BLaER1 treated with 17β-estradiol and CSF1 and Interleukin-3, amounts not matched to agents 10 nM and 100 nM (cell line): ENCODE results near the gene PNPLA7.
"Not testable (repeated sequence)": the region's sequence is repeated elsewhere in the genome, so short reads cannot be mapped to it uniquely, and the experiment has no call there.

Source experiments
- H3K27ac ChIP-seq, 11 experiments: shearing (Covaris generic); formaldehyde crosslinking; 2 replicates each; pipeline ENCODE4 v1.8.1; 2022
- H3K27me3 ChIP-seq, 11 experiments: shearing (Covaris generic); formaldehyde crosslinking; 2 replicates each; pipeline ENCODE4 v1.8.1; 2022
- H3K36me3 ChIP-seq, 11 experiments: shearing (Covaris generic); formaldehyde crosslinking; 2 replicates each; pipeline ENCODE4 v1.8.1; 2022
- H3K4me1 ChIP-seq, 10 experiments: shearing (Covaris generic); formaldehyde crosslinking; 2 replicates each; pipeline ENCODE4 v1.8.1; 2022
- H3K4me2 ChIP-seq, 11 experiments: shearing (Covaris generic); formaldehyde crosslinking; 2 replicates each; pipeline ENCODE4 v1.8.1; 2022
- H3K4me3 ChIP-seq, 10 experiments: shearing (Covaris generic); formaldehyde crosslinking; 2 replicates each; pipeline ENCODE4 v1.8.1; 2022
- H3K9ac ChIP-seq, 11 experiments: shearing (Covaris generic); formaldehyde crosslinking; 2 replicates each; pipeline ENCODE4 v1.8.1; 2022
- H3K9me3 ChIP-seq, 11 experiments: shearing (Covaris generic); formaldehyde crosslinking; replicated peaks in 1 of 11; 2 replicates each; pipeline ENCODE4 v1.8.1; 2022
- H4K20me1 ChIP-seq, 11 experiments: shearing (Covaris generic); formaldehyde crosslinking; 2 replicates each; pipeline ENCODE4 v1.8.1; 2022
- Cebpa-rat ChIP-seq, 11 experiments: shearing (Covaris generic); IDR thresholded peaks; 2 replicates each; pipeline ENCODE4 v1.8.1; 2022

PNPLA7 gene

GRCh38 chr9:137412431-137412830 is 137.8 kb downstream of the PNPLA7 start:
- no peaks in the 10 kb centered on the region for H3K9me3 ChIP-seq
- H3K27ac ChIP-seq = peak overlapping the region in 10 of 11 experiments; percentile 47 to 76 (median 68); a peak in 21 of 22 replicates
- TF ChIP-seq Cebpa-rat (IDR thresholded peaks at IDR 0.05) = no peak
- peaks cover 0 to 7% (median 0%) of the 10 kb centered on the region in 11 experiments; a peak in 1 of 22 replicates for H3K36me3 ChIP-seq
- peaks cover 0 to 24% (median 17%) of the 10 kb centered on the region in 11 experiments; a peak in 18 of 22 replicates for H3K27me3 ChIP-seq
- H3K4me2 ChIP-seq = peak overlapping the region; percentile 83 to 100 (median 97)
- H4K20me1 ChIP-seq = peaks cover 9 to 79% (median 49%) of the 10 kb centered on the region in 11 experiments; a peak in 20 of 22 replicates
- peak overlapping the region in 10 of 11 experiments; percentile 26 to 66 (median 58); a peak in 11 of 22 replicates for H3K9ac ChIP-seq
- no peak overlapping the region; a peak in 1 of 20 replicates for H3K4me3 ChIP-seq
- H3K4me1 ChIP-seq = peaks cover 88 to 100% (median 98%) of the 10 kb centered on the region in 10 experiments

DNA sequence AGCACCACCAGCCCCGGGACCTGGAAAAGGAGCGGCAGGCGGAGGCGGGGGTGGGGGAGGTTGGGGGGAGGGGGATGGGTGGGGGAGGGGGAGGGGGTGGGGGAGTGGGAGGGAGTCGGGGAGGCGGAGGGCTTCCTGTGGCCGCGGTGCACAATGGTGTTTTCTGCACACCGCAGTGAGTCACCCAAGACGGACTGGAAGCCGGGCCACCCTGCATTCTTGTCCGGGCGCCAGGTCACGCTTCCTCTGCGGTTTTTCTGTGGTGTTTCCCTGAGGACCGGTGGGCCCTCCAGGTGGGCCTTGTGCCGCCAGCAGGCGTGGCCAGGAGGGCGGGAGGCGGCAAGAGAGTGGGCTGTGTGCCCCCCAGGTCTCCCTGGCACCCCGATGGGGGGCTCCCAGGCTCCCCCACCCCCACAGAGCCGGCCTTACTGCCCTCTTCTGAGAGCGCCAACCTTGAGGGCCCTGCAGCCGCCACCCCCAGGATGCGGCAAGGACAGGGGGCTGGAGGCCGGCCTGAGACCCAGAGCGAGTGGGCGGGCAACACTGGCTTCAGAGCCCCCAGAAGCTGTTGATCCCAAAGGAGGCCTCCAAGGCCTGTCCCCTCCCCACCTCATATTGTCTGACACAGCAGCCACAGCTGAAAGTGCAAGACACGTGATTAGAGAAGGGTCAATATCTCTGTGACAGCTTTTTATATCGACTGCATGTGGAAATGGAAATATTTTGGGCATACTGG is 138.4 kb downstream of the PNPLA7 start:
- peaks cover 0 to 24% (median 16%) of the 10 kb centered on the region in 11 experiments; a peak in 17 of 22 replicates for H3K27me3 ChIP-seq
- H4K20me1 ChIP-seq = peaks cover 13 to 80% (median 56%) of the 10 kb centered on the region in 11 experiments; a peak in 20 of 22 replicates
- peaks cover 91 to 100% (median 99%) of the 10 kb centered on the region in 10 experiments for H3K4me1 ChIP-seq
- H3K4me3 ChIP-seq = peak overlapping the region in 8 of 10 experiments; percentile 18 to 59 (median 40); a peak in 8 of 20 replicates
- peak overlapping the region; percentile 51 to 70 (median 63); a peak in 19 of 22 replicates for H3K9ac ChIP-seq
- no peaks in the 10 kb centered on the region for H3K9me3 ChIP-seq
- TF ChIP-seq Cebpa-rat (IDR thresholded peaks at IDR 0.05) = no peak
- peaks cover 0 to 3% (median 0%) of the 10 kb centered on the region in 11 experiments; a peak in 1 of 22 replicates for H3K36me3 ChIP-seq
- peak overlapping the region; percentile 46 to 76 (median 72); a peak in 21 of 22 replicates for H3K27ac ChIP-seq
- peak overlapping the region; percentile 94 to 100 (median 99) for H3K4me2 ChIP-seq

- H3K9me3 ChIP-seq = no peaks in the 10 kb centered on the region
- H3K4me2 ChIP-seq = peak overlapping the region; percentile 94 to 100 (median 99)
- peaks cover 16 to 77% (median 61%) of the 10 kb centered on the region in 11 experiments; a peak in 20 of 22 replicates for H4K20me1 ChIP-seq
- peaks cover 90 to 100% (median 98%) of the 10 kb centered on the region in 10 experiments for H3K4me1 ChIP-seq
- peaks cover 0 to 23% (median 14%) of the 10 kb centered on the region in 11 experiments; a peak in 17 of 22 replicates for H3K27me3 ChIP-seq
- peak overlapping the region in 10 of 11 experiments; percentile 50 to 76 (median 65); a peak in 20 of 22 replicates for H3K27ac ChIP-seq
- H3K9ac ChIP-seq = peak overlapping the region; percentile 39 to 70 (median 63); a peak in 19 of 22 replicates
- no peaks in the 10 kb centered on the region for H3K36me3 ChIP-seq
- peak overlapping the region in 9 of 10 experiments; percentile 20 to 59 (median 40); a peak in 12 of 20 replicates for H3K4me3 ChIP-seq
- TF ChIP-seq Cebpa-rat (IDR thresholded peaks at IDR 0.05) = no peak
These were observed 138.9 kb downstream of the PNPLA7 start for GRCh38 chr9:137411260-137411644.

DNA sequence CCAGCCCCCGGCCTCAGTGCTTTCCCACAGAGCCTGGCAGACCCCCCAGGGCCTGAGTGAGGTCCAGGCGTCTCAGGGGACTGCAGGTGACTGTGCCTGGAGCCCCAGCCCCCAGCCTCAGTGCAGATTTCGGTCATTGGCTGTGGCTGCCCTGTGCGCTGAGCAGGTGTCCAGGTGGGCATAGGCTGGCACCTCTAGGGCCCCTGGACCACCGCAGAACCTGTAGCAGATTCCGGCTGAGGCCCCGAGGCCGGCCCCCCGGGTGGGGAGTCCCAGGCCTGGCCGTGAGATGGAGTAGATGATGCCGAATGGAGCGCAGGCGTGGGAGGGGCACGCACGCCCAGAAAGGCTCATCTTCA is 139.3 kb downstream of the PNPLA7 start:
- H3K36me3 ChIP-seq = no peaks in the 10 kb centered on the region
- H3K27ac ChIP-seq = peak overlapping the region; percentile 23 to 76 (median 63); a peak in 20 of 22 replicates
- peak overlapping the region; percentile 94 to 100 (median 99) for H3K4me2 ChIP-seq
- H3K4me3 ChIP-seq = peak overlapping the region in 8 of 10 experiments; percentile 20 to 59 (median 38); a peak in 12 of 20 replicates
- H4K20me1 ChIP-seq = peaks cover 20 to 77% (median 62%) of the 10 kb centered on the region in 11 experiments; a peak in 20 of 22 replicates
- peaks cover 91 to 99% (median 95%) of the 10 kb centered on the region in 10 experiments for H3K4me1 ChIP-seq
- H3K9me3 ChIP-seq = no peaks in the 10 kb centered on the region
- no peak for TF ChIP-seq Cebpa-rat (IDR thresholded peaks at IDR 0.05)
- H3K9ac ChIP-seq = peak overlapping the region; percentile 39 to 70 (median 63); a peak in 19 of 22 replicates
- H3K27me3 ChIP-seq = peaks cover 0 to 21% (median 14%) of the 10 kb centered on the region in 11 experiments; a peak in 17 of 22 replicates

GRCh38 chr9:137410236-137410890 is 139.8 kb downstream of the PNPLA7 start:
- H3K4me2 ChIP-seq = peak overlapping the region; percentile 94 to 100 (median 99)
- peaks cover 90 to 98% (median 94%) of the 10 kb centered on the region in 10 experiments for H3K4me1 ChIP-seq
- H3K27me3 ChIP-seq = peaks cover 0 to 21% (median 14%) of the 10 kb centered on the region in 11 experiments; a peak in 17 of 22 replicates
- peak overlapping the region in 7 of 10 experiments; percentile 28 to 59 (median 40); a peak in 7 of 20 replicates for H3K4me3 ChIP-seq
- H4K20me1 ChIP-seq = peaks cover 23 to 77% (median 64%) of the 10 kb centered on the region in 11 experiments; a peak in 21 of 22 replicates
- not testable (repeated sequence) for H3K36me3 ChIP-seq, H3K9me3 ChIP-seq
- TF ChIP-seq Cebpa-rat (IDR thresholded peaks at IDR 0.05) = 0 out of 22 replicates have a peak, but pooled peaks of 1 of the 11 experiments have one; percentile 20
- peak overlapping the region; percentile 23 to 76 (median 63); a peak in 17 of 22 replicates for H3K27ac ChIP-seq
- peak overlapping the region; percentile 39 to 70 (median 63); a peak in 16 of 22 replicates for H3K9ac ChIP-seq
